ENCODE measurements around the gene FMNL2. TPM values are rescaled to one million over a fixed set of nuclear protein-coding genes. Genes with fewer than 3 reads are reported as not detected.

The FMNL2 gene
- total RNA-seq, 1 experiment from 2014 or later, result 38.2 TPM

DNA sequence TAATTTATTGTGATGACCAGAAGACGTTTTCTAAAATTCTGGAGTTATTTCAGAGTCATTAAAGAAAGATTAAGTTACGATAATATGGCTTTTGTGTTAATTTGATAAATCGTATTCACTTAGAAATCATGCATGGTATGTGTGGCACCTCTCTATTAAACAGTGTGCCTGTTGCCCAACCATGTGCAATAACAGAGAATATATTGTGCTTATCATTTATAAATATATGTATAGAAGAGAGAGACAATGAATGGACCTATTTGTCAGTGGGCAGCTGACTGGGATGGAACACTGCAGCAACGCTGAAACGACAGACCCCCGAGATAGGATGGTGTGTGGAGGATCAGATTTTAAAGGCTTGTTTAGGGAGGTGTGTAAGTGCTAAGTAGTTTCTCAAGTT, 172.9 kb downstream of the FMNL2 start:
- H3K27me3 Mint-ChIP-seq (ENCODE audit: insufficient read depth, unreplicated experiment), result no peaks in the 10 kb centered on the region
- H3K27ac Mint-ChIP-seq (ENCODE audit: unreplicated experiment), result no peak overlapping the region
- peaks cover 6% of the 10 kb centered on the region; the same call in 1 of the 2 replicates for H3K4me1 ChIP-seq
- BruUV-seq (replicated peaks), result no TSS peak
- peaks cover 10% of the 10 kb centered on the region for H3K36me3 Mint-ChIP-seq (ENCODE audit: insufficient read depth, unreplicated experiment)
- POLR2A ChIA-PET, result no interaction called here
- no peak for DNase-seq
- H3K9me3 Mint-ChIP-seq (ENCODE audit: unreplicated experiment), result peaks cover 19% of the 10 kb centered on the region
- H3K4me3 ChIP-seq (ENCODE audit: low read depth, low read length), result no peak overlapping the region
- CTCF ChIA-PET, result no interaction called here
- intact Hi-C loops (cut with micrococcal nuclease; ENCODE audit: unreplicated experiment), result no loop called here
- H3K36me3 ChIP-seq (ENCODE audit: control insufficient read depth, insufficient read depth, low read length), result no peaks in the 10 kb centered on the region
- H3K4me3 Mint-ChIP-seq (ENCODE audit: unreplicated experiment), result no peak overlapping the region
- TF ChIP-seq, protein P1, sequence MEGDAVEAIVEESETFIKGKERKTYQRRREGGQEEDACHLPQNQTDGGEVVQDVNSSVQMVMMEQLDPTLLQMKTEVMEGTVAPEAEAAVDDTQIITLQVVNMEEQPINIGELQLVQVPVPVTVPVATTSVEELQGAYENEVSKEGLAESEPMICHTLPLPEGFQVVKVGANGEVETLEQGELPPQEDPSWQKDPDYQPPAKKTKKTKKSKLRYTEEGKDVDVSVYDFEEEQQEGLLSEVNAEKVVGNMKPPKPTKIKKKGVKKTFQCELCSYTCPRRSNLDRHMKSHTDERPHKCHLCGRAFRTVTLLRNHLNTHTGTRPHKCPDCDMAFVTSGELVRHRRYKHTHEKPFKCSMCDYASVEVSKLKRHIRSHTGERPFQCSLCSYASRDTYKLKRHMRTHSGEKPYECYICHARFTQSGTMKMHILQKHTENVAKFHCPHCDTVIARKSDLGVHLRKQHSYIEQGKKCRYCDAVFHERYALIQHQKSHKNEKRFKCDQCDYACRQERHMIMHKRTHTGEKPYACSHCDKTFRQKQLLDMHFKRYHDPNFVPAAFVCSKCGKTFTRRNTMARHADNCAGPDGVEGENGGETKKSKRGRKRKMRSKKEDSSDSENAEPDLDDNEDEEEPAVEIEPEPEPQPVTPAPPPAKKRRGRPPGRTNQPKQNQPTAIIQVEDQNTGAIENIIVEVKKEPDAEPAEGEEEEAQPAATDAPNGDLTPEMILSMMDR (IDR thresholded peaks at IDR 0.05; ENCODE audit: insufficient read depth in 1 of 2, low read depth in 1 of 2, low read length in 1 of 2, severe bottlenecking in 1 of 2, unreplicated experiment in 1 of 2), result no peak
- H3K4me1 Mint-ChIP-seq (ENCODE audit: low read depth, unreplicated experiment), result peaks cover 16% of the 10 kb centered on the region
- H3K27me3 ChIP-seq (replicated peaks; ENCODE audit: control insufficient read depth, insufficient read depth, low read length), result no peaks in the 10 kb centered on the region
- no peaks in the 10 kb centered on the region for H3K9me3 ChIP-seq

DNA sequence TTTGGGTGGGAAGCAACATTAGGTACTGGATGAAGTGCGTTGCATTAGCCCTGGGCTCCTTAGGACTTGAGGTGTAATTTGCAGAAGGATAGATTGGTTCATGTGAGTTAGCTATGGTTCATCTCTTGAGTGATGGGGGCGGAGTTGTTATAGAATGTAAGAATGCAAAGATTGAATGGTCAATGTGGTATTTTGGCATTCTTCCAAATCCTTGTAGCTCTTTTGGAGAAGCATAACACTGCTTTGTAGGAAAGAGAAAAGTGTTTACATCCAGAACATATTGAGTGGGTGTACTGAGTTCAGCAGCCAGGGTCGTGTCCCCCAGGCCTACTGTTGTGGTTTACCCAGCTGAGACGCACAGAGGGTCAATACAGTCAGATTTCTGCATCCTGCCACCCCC, 173.5 kb downstream of the FMNL2 start:
- H3K27me3 ChIP-seq (replicated peaks; ENCODE audit: control insufficient read depth, insufficient read depth, low read length), result no peaks in the 10 kb centered on the region
- no peak overlapping the region for H3K27ac Mint-ChIP-seq (ENCODE audit: unreplicated experiment)
- TF ChIP-seq, protein P1 (IDR thresholded peaks at IDR 0.05; ENCODE audit: insufficient read depth in 1 of 2, low read depth in 1 of 2, low read length in 1 of 2, severe bottlenecking in 1 of 2, unreplicated experiment in 1 of 2), result no peak
- intact Hi-C loops (cut with micrococcal nuclease; ENCODE audit: unreplicated experiment), result no loop called here
- H3K36me3 ChIP-seq (ENCODE audit: control insufficient read depth, insufficient read depth, low read length), result no peaks in the 10 kb centered on the region
- H3K4me1 ChIP-seq, result peaks cover 6% of the 10 kb centered on the region; the same call in 1 of the 2 replicates
- no peaks in the 10 kb centered on the region for H3K27me3 Mint-ChIP-seq (ENCODE audit: insufficient read depth, unreplicated experiment)
- H3K9me3 Mint-ChIP-seq (ENCODE audit: unreplicated experiment), result peaks cover 14% of the 10 kb centered on the region
- H3K36me3 Mint-ChIP-seq (ENCODE audit: insufficient read depth, unreplicated experiment), result peaks cover 10% of the 10 kb centered on the region
- H3K9me3 ChIP-seq, result no peaks in the 10 kb centered on the region
- ChIA-PET CTCF (no interaction called here), POLR2A (no interaction called here)
- no peak overlapping the region for H3K4me3 ChIP-seq (ENCODE audit: low read depth, low read length)
- no peak for DNase-seq
- H3K4me1 Mint-ChIP-seq (ENCODE audit: low read depth, unreplicated experiment), result peaks cover 11% of the 10 kb centered on the region
- BruUV-seq (replicated peaks), result no TSS peak
- no peak overlapping the region for H3K4me3 Mint-ChIP-seq (ENCODE audit: unreplicated experiment)

DNA sequence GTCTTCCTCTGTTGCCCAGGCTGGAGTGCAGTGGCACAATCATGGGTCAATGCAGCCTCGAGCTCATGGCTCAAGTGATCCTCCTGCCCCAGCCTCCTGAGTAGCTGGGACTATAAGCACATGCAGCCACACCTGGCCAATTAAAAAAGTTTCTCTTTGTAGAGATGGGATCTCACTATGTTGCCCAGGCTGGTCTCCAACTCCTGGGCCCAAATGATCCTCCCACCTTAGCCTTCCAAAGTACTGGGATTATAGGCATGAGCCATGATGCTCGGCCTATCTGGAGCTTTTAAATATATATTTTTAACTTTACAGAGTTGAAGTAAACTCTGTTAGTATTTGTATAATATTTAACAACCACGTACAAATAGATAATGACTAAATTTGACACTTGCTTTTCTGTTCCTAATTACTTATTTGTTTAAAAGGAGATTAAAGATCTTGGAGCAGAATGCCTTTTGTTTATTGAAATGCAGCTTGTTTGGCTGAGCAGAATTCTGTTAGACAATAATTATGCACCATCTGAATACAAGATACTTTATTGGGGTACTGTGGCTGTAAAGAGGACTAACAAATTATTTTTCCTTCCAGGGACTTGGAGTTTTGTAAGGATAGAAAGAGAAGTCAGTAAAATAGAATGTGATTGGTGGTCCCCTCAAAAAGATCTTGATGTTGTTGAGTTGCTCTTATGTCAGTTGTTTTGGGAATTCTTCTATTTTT, 175.0 kb downstream of the FMNL2 start:
- TF ChIP-seq, protein P1 (IDR thresholded peaks at IDR 0.05; ENCODE audit: insufficient read depth in 1 of 2, low read depth in 1 of 2, low read length in 1 of 2, severe bottlenecking in 1 of 2, unreplicated experiment in 1 of 2), result no peak
- intact Hi-C loops (cut with micrococcal nuclease; ENCODE audit: unreplicated experiment), result no loop called here
- no peak for DNase-seq
- BruUV-seq (replicated peaks), result no TSS peak
- ChIA-PET POLR2A (no interaction called here), CTCF (no interaction called here)
- Mint-ChIP-seq H3K4me1 (ENCODE audit: low read depth, unreplicated experiment) (peaks cover 2% of the 10 kb centered on the region), H3K36me3 (ENCODE audit: insufficient read depth, unreplicated experiment) (peaks cover 10% of the 10 kb centered on the region), H3K4me3 (ENCODE audit: unreplicated experiment) (no peak overlapping the region), H3K27me3 (ENCODE audit: insufficient read depth, unreplicated experiment) (no peaks in the 10 kb centered on the region), H3K9me3 (ENCODE audit: unreplicated experiment) (peaks cover 10% of the 10 kb centered on the region), H3K27ac (ENCODE audit: unreplicated experiment) (no peak overlapping the region)
- Histone ChIP-seq H3K4me3 (ENCODE audit: low read depth, low read length) (no peak overlapping the region), H3K36me3 (ENCODE audit: control insufficient read depth, insufficient read depth, low read length) (no peaks in the 10 kb centered on the region), H3K9me3 (no peaks in the 10 kb centered on the region), H3K4me1 (0 out of 2 replicates have a peak, but pooled peaks cover under 1% of the 10 kb centered on the region), H3K27me3 (replicated peaks; ENCODE audit: control insufficient read depth, insufficient read depth, low read length) (no peaks in the 10 kb centered on the region)
